ENCODE results near the gene METAP1D.
"Not testable (repeated sequence)": the region's sequence is repeated elsewhere in the genome, so short reads cannot be mapped to it uniquely, and the experiment has no call there.

Gene METAP1D

DNA sequence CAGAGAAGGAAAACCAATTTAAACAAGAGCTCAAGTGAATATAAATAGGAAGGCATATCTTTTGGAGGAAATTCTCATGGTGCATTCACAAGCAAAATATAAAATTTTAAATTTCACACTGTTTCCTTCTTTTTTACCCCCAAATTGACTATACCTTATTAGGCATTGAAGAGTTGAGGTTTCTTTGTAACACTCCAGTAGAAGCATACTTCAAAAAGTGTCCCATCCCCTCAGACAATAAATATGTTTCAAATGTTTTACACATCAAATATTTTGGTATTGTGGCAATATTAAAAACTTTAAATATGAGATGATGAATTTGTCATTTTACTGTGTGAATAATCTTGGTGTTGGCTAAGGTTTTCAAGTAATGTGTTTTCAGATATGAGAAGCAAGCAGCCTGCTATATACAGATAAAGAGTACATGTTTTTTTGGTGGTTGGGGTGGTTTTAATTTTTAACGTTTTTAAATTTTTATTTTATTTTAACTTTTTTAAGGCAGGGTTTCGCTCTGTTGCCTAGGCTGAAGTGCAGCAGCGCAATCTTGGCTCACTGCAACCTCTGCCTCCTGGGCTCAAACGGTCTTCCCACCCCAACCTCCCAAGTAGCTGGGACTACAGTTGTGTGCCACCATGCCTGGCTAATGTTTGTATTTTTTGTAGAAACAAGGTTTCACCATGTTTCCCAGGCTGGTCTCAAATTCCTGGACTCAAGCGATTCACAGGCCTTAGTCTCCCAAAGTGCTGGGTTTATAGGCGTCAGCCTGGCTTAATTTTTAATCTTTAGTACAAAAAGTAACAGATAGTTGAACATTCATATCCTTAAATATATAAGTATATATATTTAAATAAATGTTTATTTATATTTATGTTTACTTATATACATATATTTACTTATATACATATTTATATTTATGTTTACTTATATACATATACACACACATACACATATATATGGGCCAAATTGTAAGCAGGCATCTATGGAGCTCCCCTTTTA lies 49.1 kb downstream of the METAP1D start:
- DNase-seq (ENCODE audit: low read depth), result no peak

- DNase-seq (ENCODE audit: low read depth), result no peak
Measured at GRCh38 chr2:172049567-172050120, 49.9 kb downstream of the METAP1D start.

- no peak for DNase-seq (ENCODE audit: low read depth)
Measured at GRCh38 chr2:172050479-172051125, 50.8 kb downstream of the METAP1D start.

GRCh38 chr2:172052000-172052983 lies 52.5 kb downstream of the METAP1D start:
- no peak for DNase-seq (ENCODE audit: low read depth)

DNA sequence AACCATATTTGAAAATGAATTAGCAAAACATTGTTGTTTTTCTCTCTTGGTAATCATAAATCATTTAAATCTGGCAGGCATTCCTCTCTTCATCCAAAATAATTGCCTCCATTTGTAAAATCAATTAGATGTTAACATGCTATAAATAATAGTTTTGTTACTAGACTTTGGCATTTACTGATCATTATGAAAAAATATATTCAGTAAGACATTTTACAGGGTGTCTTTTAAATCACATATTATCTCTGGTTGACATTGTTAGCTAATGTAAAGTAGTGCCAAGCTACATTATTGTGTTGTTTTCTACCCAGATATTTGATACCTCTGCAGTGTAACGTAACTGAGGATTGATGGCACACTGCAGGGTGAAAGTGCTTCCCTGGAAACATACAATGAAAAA lies 53.7 kb downstream of the METAP1D start:
- DNase-seq (ENCODE audit: low read depth), result no peak

DNA sequence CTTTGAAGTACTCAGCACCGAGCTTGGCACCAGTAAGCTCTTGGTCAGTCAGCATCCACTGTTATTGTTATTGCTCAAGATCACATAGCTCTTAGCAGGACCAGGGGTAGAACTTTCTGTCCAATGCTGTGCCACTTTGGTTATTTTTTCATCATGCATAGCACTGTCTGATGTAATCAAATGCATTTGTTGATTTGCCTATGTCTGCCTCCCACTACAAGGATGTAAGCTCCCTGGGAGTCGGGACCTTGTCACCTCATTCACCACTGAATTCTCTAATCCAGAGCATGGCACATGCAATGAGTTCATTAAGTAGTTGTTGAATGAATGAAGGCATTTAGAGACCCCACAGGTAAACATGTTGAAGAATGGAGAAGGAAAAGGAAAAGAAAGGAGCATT lies 56.5 kb downstream of the METAP1D start:
- DNase-seq (ENCODE audit: low read depth), result no peak

DNA sequence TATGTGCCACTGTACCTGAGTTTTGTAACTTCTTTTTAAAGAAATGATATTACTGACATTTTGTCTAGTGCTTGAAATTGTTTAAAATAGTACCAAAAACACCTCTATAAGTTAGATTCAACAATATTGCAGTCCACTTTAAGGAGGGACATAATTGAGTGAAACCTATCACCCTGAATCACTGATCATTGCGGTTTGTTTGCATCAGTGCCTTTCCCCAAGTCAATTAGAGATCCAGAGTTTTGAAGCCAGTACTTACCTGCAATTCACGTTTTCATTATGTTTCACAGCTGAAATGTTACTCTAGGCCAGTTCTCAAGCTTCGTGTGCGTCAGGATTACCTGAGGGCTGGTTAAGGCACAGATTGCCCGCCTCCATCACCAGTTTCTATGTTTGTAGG lies 58.9 kb downstream of the METAP1D start:
- no peak for DNase-seq (ENCODE audit: low read depth)

DNA sequence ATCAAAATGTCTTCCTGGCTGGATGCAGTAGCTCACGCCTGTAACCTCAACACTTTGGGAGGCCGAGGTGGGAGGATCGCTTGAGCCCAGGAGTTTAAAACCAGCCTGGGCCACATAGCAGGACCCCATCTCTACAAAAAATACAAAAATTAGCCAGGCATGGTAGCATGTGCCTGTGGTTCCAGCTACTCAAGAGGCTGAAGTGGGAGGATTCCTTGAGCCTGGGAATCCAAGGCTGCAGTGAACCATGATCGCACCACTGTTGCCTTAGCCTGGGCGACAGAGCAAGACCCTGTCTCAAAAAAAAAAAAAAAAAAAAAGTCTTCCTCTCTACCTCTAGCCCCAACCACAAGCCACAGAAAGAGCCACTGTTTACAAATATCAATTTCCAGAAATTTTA lies 60.4 kb downstream of the METAP1D start:
- DNase-seq (ENCODE audit: low read depth), result not testable (repeated sequence)

DNA sequence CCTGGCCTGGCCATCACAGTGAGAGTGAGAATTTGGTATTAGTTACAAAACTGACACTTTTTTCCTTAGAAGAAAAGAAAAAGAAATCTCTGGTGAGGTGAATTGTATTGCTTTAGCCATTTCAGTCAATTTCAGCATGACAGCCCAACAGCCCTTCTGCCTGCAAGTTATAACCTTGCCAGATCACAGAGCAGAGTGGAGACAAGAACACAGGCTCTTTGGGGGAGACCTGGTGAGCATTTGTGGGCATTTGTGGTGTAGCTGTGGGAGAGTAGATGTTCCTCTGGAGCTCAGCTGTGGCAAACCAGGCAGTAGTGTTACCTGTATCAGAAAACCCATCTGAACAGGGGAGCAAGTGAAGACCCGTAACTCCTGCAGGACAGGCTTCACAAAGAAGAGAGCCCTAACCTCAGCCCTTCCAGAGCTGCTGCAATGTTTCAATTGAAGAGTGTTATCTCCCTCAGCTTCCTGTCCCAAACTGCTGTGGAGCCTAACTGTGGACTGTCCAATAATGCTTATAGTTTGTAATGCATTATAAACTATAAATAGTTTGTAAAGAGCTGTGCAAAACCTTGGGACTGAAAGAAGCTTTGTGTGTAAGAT lies 62.8 kb downstream of the METAP1D start:
- DNase-seq (ENCODE audit: low read depth), result no peak

- no peak for DNase-seq (ENCODE audit: low read depth)
Measured at GRCh38 chr2:172063446-172063845, 63.7 kb downstream of the METAP1D start.

- no peak for DNase-seq (ENCODE audit: low read depth)
Measured at GRCh38 chr2:172065111-172065510, 65.4 kb downstream of the METAP1D start.

DNA sequence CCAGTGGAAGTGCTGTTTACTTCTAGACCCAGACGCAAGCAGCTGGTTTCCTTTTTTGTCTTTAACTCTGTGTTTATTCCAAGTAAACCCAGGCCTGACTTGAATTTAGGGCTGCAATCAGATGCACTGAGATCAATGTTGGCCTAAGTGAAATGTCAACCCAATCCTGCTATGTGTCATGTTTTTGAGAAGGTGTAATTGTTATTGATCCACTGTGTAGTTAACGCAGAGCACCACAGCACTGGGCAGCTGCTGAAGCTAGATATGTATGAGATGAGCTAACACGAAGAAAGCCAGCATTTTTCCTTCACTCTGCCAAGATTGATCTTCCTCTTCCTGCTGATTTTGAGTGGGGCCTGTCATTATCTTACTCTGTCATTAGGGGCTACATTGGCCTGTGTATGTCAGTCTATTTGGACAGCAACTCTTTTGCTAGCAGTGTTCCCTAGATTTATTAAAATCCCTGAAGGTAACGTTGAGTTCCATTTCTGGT lies 66.7 kb downstream of the METAP1D start:
- DNase-seq (ENCODE audit: low read depth), result no peak

GRCh38 chr2:172067905-172068304 lies 68.2 kb downstream of the METAP1D start:
- not testable (repeated sequence) for DNase-seq (ENCODE audit: low read depth)

DNA sequence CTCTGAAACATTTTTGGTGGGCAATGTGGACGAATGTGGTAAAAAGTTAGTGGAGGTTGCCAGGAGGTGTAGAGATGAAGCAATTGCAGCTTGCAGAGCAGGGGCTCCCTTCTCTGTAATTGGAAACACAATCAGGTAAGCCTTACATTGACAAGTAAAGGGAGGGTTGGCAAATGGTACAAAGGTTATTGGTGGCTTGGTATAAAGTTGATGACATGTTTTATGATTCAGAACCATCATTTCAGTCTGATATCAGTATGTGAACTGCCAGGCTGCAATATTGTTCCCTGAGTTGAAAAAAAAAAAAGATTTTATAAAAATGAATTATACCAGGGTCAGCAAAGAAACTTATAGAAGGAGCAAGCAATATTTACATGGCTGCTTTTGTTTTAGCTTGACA lies 71.2 kb downstream of the METAP1D start:
- no peak for DNase-seq (ENCODE audit: low read depth)

- no peak for DNase-seq (ENCODE audit: low read depth)
Measured at GRCh38 chr2:172072303-172072702, 72.5 kb downstream of the METAP1D start.

GRCh38 chr2:172072706-172073105 lies 73.0 kb downstream of the METAP1D start:
- no peak for DNase-seq (ENCODE audit: low read depth)

GRCh38 chr2:172073518-172073917 lies 73.8 kb downstream of the METAP1D start:
- DNase-seq (ENCODE audit: low read depth), result no peak

DNA sequence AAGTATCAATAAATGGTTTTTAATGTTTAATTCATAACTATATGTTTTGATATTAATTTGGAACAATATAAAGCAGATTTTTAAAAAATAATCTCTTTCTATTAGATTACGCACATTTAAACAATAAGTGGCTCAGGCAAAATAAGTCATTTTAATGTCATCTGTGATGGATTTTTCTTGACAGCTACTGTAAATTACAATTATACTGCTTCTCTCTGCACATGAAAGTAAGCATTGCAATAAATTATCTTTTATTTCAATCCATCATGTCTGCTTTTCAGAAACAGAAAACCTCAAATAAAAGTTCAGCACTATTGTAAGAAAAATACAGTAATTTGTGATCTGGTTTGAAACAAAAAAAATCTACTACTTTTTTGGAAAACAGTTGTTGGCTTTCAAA lies 74.5 kb downstream of the METAP1D start:
- no peak for DNase-seq (ENCODE audit: low read depth)

GRCh38 chr2:172079416-172079815 lies 79.7 kb downstream of the METAP1D start:
- no peak for DNase-seq (ENCODE audit: low read depth)

- no peak for DNase-seq (ENCODE audit: low read depth)
Measured at GRCh38 chr2:172079838-172080640, 80.3 kb downstream of the METAP1D start.

All from stimulated activated CD8-positive, alpha-beta memory T cell treated with anti-CD3 and anti-CD28 coated beads, Interleukin-12 subunit alpha, Interleukin-12 subunit beta, amount 100 ng/mL, for 4 hours (primary cell).